SKM-1 (cell line): Measurements from ENCODE around the gene GABPB2.
"Not testable (repeated sequence)": the region's sequence is repeated elsewhere in the genome, so short reads cannot be mapped to it uniquely, and the experiment has no call there.

Experiments used
- DNase-seq: peaks from one replicate; lab custom pipeline; 2025; ENCODE audit not compliant: unreplicated experiment; lab: John Stamatoyannopoulos, UW

GABPB2 gene

DNA sequence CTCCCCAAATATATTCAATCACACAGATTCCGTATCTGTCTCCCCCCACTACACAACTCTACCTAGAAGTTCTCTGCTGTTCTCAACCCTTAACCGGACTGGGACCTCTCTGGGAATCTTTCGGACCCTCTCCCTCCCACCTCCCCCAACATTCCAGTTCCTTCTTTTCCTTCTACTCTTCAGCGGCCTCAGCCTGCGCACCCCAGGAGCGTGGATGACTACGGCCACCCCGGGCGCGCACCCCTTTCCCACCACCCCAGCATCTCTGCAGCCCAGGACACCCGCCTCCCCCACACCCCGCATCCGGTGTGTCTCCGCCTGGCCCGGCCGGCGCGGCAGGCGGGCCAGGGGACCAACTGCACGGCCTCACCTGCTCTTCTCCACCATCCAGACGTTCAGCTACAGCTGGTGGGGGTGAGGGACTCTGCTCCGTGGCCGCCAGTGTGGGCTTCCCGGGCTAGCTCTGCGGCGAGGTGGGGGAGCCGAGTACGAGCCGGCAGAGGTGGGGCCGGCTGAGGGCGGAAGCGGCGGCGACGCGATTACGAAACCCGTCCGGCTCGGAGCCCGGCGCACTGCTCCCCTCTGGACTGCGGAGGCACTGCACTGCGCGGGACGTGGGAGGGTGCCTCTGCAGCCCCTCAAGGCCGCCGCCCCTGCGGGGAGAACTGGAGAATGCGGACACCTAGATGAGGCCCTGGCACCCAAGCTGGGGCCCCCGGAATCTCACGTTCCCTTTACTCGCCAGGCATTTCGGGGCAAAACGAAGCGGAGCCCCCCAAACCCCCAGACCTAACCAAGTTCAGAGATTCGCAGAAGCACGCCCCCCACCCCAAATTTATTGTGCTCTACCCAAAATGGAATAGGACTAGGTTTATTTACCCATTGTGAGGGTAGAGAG lies 11.2 kb upstream of the GABPB2 start, which contains the start of gene CDC42SE1:
Gene CDC42SE1, minus strand, starts transcription at position 514 of the 898 bp plus-strand sequence. CDS start 3,892 bp downstream, outside the sequence.
- DNase-seq: peak; percentile 96

DNA sequence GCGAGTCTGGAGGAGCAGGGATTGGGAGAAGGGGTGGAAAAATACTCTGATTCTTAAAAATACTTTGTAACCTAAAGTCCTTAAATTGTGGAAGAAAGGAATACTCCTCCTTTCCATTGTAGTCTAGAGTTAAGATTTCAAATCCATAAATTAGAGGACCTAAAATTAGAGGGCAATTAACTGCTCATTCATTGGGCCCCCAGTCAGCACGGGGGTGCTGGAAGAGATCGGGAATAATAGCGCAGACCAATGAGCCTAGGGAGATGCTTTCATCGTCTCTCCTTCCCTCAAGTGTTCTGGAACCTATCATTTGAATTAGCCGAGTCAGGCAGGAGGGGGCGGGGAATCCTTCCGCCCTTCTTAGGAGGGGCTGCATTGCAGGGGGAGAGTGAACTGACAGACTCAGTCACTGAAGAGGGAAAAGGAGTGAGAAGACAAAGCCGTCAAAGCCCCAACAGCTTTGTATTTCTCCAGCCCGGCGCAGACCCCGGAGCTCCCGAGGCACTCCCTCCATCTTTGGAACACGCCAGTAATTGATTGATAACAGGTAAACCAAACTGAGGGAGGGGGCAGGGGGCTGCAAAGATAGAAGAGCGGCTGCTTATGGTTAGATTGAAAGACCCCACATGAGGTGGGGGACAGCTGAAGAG lies 10.4 kb upstream of the GABPB2 start, which contains the start of gene MLLT11:
Gene MLLT11, plus strand, starts transcription at position 391 of the 650 bp plus-strand sequence. CDS start 6,828 bp downstream, outside the sequence.
- no peak for DNase-seq

DNA sequence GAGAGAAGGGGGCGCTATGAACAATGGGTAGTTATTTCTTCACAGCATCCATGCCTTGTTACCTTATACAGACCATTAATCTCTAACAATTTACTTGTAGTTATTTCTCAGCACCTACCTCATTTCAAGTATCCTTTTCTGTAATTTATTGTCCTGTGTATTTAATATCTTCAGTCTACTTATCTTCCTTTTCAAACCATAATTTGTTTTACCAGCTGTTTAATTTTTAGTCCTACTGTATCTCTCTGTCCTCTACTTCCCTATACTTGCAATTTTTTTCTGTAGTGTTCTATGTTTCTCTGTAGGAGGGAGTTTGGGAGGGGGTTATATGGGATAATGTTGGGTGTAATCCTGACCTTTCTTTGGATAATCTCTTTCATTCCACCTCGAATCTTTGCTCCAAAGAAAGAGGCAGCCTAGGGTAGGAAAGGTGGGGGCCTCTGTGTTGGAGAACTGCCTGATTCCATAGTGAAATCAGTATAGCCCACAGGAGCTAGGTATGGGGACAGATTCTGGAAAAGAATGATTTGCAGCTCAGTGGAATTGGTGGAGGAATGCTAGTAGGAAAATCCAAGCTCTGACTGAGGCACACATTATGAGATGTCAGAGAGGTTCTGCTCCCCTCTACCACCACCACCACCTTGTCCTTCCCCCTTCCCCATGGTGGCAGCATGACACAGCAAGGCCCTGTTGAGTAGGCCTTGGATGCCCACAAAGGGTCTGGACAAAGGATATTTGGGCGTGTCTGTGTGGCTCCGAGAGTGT lies 9.7 kb upstream of the GABPB2 start:
- no peak for DNase-seq

DNA sequence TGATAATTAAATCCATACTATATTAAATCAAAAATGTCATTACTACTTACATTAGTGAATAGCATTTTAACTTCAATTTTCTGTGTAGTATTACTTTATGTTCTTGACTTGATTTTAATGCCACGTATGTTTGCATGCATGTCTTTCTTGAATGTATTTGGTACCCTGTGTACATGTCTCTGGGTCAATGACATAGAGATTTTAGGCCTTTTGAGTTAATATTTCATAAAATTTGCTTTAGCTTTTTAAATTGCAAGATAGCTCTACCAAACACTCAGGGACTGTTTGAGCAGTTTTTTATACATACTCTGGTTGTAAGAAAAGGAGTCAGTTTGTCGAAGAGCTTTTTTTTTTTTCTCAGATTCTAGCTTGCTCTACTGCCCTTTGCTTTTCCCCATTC lies 8.9 kb upstream of the GABPB2 start:
- DNase-seq: no peak

DNA sequence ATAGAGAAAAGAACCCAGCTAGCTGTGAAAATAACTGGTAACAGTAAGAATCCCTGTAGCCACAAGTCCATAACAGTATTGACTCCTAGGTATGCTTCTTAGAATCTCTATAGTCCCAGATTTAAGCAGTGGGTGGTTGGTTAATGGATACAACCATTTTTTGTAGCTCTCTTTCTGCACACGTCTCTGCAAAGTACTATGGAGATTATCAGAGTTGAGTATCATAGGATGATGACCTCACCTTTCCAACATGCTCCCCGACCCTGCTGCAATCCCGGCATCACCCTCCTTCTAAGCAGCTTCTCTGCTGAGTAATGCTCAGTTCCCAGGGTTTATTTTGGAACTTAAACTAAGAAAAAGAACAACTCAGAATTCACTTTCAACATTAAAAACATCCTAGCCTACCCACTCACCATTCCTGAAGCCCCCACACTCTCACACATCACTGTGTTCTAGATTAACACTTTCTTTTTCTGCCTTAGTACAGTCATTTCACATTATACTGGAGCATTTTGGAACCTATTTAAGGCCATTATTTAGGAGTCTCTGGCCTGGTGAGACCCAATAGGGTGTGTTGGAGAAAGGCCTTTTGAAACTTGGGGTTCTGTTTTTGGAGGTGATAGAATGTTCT lies 7.7 kb upstream of the GABPB2 start:
- DNase-seq: no peak

DNA sequence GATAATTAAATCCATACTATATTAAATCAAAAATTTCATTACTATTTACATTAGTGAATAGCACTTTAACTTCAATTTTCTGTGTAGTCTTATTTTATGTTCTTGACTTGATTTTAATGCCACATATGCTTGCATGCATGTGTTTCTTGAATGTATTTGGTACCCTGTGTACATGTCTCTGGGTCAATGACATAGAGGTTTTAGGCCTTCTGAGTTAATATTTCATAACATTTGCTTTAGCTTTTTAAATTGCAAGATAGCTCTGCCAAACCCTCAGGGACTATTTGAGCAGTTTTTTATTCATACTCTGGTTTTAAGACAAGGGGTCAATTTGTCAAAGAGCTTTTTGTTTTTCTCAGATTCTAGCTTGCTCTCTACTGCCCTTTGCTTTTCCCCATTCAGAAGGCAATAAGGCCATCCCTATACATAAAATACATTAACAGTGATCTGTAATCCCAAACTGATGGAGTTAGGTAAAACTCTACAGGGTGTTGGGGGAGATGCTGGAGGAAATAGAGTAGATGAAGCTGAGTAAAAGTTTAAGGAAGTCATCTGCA lies 5.4 kb upstream of the GABPB2 start:
- no peak for DNase-seq

DNA sequence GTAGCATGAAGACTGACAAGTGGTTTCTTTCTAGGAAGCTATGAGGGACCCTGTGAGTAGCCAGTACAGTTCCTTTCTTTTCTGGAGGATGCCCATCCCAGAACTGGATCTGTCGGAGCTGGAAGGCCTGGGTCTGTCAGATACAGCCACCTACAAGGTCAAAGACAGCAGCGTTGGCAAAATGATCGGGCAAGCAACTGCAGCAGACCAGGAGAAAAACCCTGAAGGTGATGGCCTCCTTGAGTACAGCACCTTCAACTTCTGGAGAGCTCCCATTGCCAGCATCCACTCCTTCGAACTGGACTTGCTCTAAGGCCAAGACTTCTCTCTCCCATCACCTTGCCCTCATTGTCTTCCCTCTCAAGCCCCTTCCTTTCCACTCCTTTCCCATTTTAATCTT lies 3.4 kb upstream of the GABPB2 start:
- no peak for DNase-seq

DNA sequence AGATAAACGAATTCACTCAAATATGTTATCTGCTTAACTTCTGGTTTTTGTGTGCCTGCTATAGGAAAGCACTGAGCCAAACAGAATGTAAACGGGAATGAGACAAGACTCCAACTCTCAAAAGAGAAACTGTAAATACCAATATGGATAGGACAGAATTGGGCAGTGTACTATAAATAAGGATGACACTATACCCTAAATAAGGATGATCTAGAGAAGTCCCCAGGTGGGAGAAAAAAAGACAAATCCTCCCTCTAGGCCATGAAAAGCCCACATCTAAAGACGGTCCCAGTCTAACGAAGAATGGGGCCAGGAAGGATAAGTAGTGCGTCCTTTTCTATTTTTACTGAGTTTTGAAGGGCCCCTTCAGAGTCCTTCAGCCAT lies 1.5 kb upstream of the GABPB2 start:
- no peak for DNase-seq

DNA sequence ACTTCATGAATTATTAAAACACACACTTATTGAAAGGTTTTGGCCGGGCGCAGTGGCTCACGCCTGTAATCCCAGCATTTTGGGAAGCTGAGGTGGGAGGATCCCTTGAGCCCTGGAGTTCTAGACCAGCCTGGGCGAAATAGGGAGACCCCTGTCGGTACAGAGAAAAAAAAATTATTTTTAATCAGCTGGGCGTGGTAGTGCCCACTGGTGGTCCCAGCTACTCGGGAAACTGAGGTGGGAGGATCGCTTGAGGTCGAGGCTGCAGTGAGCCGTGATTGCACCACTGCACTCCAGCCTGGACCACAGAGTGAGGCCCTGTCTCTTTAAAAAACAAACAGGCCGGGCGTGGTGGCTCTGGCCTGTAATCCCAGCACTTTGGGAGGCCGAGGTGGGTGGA lies 1.7 kb downstream of the GABPB2 start:
- no peak for DNase-seq

DNA sequence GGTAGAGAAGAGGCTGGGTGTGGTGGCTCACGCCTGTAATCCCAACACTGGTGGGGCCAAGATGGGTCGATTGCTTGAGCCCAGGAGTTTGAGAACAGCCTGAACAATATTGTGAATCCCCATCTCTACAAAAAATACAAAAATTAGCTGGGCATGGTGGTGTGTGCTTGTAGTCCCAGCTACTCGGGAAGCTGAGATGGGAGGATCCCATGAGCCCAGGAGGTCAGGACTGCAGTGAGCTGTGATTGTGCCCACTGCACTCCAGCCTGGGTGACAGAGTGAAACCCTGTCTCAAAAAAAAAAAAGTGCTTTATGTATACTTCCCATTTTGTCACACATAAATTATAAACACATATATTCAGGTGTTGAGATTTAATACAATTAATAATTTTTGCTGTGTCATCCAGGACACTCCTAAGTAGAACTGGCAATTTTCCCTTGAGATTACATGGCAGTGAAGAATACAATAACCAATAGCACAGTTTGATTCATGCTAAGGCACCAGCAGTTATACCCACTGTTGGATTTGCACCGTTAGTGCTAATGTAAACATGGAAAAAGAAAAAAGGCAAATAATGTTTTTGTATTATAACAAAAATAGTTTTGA lies 15.5 kb downstream of the GABPB2 start:
- DNase-seq: no peak

DNA sequence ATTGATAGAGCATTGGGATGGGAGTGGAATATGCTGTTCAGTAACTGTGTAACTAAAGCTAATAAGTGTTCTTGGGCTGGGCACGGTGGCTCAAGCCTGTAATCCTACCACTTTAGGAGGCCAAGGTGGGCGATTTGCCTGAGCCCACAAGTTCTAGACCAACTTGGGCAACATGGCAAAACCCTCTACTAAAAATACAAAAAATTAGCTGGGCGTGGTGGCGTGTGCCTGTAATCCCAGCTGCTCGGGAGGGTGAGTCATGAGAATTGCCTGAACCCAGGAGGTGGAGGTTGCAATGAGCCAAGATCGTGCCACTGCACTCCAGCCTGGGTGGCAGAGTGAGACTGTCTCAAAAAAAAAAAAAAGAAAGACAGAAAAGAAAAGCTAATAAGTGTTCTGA lies 26.9 kb downstream of the GABPB2 start:
- not testable (repeated sequence) for DNase-seq

DNA sequence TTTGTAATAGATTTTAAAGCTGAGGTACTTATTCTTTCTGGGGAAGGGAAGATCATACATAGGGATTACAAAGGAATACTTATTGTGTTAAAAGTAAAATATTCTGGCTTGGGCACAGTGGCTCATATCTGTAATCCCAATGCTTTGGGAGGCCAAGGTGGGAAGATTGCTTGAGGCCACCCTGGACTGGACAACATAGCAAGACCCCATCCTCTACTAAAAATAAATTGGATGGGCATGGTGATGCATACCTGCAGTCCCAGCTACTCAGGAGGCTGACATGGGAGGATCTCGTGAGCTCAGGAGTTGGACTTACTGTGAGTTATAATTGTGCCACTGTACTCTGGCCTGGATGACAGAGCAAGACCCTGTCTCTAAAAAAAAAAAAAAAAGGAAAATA lies 27.6 kb downstream of the GABPB2 start:
- DNase-seq: no peak

DNA sequence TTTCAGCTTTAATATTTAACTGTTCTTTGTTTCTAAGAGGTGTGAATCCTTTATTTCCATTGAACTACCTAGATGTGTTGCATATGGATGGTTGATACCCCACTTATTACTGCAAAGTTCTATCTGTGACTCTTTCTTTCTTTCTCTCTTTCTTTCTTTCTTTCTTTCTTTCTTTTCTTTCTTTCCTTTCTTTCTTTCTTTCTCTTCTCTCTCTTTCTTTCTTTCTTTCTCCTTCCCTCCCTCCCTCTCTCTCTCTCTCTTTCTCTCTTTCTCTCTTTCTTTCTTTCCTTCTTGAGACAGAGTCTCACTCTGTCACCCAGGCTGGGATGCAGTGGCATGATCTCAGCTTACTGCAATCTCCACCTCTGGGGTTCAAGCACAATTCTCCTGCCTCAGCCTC lies 34.1 kb downstream of the GABPB2 start:
- no peak for DNase-seq

DNA sequence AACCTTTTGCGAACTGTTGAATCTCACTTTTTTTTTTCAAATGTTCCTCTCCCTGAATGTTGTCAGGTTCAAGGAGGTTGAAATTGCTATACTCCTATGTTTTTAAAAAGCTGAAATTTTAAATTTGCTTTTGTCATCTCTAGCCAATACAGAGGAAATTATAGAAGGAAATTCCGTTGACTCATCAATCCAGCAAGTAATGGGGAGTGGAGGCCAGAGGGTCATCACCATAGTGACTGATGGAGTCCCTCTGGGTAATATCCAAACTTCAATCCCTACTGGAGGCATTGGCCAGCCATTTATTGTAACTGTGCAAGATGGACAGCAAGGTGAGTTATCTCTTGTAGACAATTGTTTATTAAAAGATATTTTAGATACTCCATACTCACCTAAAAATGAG lies 36.3 kb downstream of the GABPB2 start:
- no peak for DNase-seq

DNA sequence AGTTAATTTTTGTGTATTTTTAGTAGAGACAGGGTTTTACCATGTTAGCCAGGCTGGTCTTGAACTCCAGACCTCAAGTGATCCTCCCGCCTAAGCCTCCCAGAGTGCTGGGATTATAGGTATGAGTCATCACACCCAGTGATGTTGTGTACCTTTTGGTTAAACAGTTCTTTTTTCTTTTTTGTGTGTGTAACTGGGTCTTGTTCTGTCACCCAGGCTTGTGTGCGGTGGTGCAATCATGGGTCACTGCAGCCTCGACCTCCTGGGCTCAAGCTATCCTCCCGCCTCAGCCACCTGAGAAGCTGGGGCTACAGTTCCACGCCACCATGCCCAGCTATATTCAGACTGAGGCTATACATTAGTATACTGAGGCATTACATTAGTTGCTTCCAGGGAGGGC lies 37.8 kb downstream of the GABPB2 start:
- no peak for DNase-seq

DNA sequence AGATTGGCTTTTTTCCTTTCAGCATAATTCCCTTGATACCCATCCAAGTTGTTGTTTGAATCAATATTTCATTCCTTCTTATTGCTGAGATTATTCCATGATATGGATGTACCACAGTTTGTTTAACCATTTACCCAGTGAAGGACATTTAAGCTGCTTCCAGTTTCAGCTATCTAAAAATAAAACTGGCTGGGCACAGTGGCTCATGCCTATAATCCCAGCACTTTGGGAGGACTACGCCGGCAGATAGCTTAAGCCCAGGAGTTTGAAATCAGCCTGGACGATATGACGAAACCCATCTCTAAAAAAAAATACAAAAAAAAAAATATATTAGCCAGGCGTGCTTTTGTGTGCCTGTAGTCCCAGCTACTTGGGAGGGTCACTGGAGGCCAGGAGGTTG lies 43.3 kb downstream of the GABPB2 start:
- no peak for DNase-seq

DNA sequence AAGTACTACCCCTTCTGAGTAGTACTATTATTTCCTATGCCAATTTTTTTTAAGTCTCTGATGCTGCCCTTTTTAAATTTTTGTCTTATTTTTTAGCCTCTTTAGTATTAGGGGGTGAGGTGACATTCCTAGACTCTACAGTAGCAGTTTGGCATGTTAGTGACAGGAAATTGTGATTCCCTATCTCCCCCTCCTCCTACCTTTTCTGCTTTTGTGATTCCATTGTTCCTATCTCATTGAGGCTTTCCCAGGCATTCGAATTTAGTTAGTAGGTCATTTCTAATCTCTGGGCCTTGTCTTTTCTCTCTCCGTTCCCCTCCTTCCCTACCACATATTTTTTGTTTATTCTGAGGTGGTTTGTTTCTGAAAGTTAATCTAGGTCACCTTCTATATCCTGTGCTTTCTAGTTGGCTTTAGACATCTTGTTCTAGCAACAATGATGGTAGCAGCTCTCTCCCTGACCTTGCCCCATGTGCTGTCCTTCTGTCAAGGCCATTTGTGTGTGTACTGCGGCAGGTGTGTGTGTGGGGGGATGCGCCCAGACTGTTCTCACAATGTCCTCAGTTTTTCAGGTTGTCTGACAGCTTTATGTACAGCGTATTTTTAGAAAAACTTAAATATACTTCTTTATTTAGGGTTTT lies 54.3 kb downstream of the GABPB2 start:
- DNase-seq: no peak

DNA sequence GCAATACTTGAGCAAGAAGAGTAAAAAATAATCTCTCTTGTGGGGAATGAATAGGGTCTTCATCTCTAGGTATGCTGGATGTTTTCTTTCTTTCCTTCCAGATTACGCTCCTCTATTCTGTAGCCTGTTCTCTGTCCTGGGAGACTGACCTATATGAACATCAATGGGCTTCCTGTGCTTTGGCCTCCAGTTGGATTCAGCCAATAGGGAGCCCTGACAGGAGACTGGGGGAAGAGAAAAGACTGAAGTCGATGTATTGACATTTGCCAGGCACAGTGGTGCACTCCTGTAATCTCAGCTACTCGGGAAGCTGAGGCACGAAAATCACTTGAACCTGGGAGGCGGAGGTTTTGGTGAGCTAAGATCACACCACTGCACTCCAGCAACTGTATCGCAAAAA lies 58.2 kb downstream of the GABPB2 start:
- DNase-seq: no peak

DNA sequence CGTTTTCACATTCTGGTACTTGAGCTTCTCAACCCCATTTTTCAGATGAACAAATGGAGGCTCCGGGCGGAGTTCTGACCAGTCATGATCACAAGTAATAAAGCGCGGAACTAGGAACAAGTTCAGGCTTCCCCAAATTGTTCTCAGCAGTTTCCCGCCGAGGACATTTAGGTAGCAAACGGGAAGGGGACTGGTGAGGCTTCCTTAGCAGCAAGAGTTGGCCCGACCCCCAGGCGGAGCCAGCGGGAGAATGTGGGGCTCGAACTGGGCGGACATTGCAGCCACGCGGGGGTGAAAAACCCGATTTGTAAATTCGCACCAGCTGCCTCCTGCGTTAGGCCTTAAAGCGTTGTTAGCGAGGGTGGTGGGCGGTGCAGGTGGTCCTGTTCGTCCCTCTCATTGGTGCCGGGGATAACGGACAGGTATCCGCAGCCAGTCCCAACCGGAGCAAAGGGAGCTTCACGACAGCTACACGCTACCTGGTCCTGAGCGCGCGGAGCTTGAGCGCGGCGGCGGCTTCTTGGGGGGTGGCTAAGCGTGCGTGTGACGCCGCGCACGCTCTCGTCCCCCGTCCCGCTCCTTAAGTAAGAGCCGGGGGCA lies 60.5 kb downstream of the GABPB2 start:
- DNase-seq: no peak
